Iris pigment epithelial cell (primary cell): ENCODE results near the gene NOG.

Source experiments
- DNase-seq: peaks from one replicate; pipeline ENCODE4 v3.0.0-alpha.2; 2011; ENCODE audit warnings: low read depth

The NOG gene

GRCh38 chr17:56638591-56639051, 45.1 kb downstream of the NOG start:
- DNase-seq: peak; percentile 4

GRCh38 chr17:56639517-56639916, 46.0 kb downstream of the NOG start:
- DNase-seq: no peak

DNA sequence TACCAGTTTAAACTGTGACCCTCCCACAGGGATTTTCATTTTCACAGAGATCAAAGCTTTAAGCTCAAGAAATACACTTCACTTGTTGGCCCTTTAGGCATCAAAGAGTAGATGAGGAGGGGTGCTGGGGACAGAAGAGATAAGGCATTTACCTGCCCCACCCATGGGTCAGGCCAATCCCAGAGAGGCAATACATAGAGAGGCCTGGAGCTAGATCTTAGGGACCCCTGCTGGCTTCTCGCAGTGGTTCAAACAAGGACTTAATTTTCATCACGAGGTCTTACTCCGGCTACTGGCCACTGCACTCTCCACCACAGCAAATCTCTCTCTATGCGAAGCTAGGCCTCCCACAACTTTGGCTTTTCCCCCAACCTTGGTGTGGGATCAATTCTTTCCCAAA, 46.6 kb downstream of the NOG start:
- no peak for DNase-seq

- no peak for DNase-seq
Observed at GRCh38 chr17:56641373-56641772, 47.9 kb downstream of the NOG start.

GRCh38 chr17:56641894-56642293, 48.4 kb downstream of the NOG start:
- DNase-seq: no peak

GRCh38 chr17:56642424-56642823, 48.9 kb downstream of the NOG start:
- no peak for DNase-seq
